Tibial nerve (tissue), 4 donors: Measurements from ENCODE around the gene FCF1. TPM values are rescaled to one million over a fixed set of nuclear protein-coding genes. Genes with fewer than 3 reads are reported as not detected.

Source experiments
- DNase-seq, 2 donors: peaks; one replicate each; pipeline ENCODE4 v3.0.0-alpha.2; 2019; ENCODE audit warnings: low spot score in 2 of 2
- H3K27ac ChIP-seq, 4 donors: fragments of 200-600 bp; sonication (generic) in 3 of 4; one replicate each; pipeline ENCODE4 v1.5.1; 2017 to 2019; ENCODE audit warnings: mild to moderate bottlenecking in 1 of 4
- H3K27me3 ChIP-seq, 2 donors: fragments of 200-600 bp; sonication (generic) in 1 of 2; one replicate each; pipeline versions ENCODE4 v1.5.1 to v1.6.0; 2017 to 2019
- H3K36me3 ChIP-seq, 3 donors: fragments of 200-600 bp; sonication (generic); one replicate each; pipeline ENCODE4 v1.5.1; 2018 to 2019
- H3K4me1 ChIP-seq, 4 donors: fragments of 200-600 bp; sonication (generic) in 3 of 4; one replicate each; pipeline ENCODE4 v1.5.1; 2017 to 2019
- H3K4me3 ChIP-seq, 4 donors: fragments of 200-600 bp; sonication (generic) in 3 of 4; one replicate each; pipeline ENCODE4 v1.5.1; 2017 to 2019; ENCODE audit warnings: mild to moderate bottlenecking in 1 of 4, moderate library complexity in 1 of 4
- H3K9me3 ChIP-seq, 4 donors: fragments of 200-600 bp; sonication (generic) in 3 of 4; one replicate each; pipeline ENCODE4 v1.5.1; 2017 to 2019
- EP300 ChIP-seq, 2 donors: sonication (generic); formaldehyde crosslinking; IDR thresholded peaks; one replicate each; pipeline ENCODE4 v1.6.1; 2017; ENCODE audit warnings: antibody characterized with exemption in 2 of 2, mild to moderate bottlenecking in 1 of 2
- POLR2A ChIP-seq, 2 donors: fragments of 450-650 bp; IDR thresholded peaks; one replicate each; pipeline ENCODE4 v1.6.1; 2017; ENCODE audit warnings: antibody characterized with exemption in 2 of 2, mild to moderate bottlenecking in 2 of 2, moderate library complexity in 2 of 2
- WGBS, 2 donors: methylation state at CpG; one replicate each; pipeline ENCODE4 v1.1.5; 2018; 5-methylcytosine and 5-hydroxymethylcytosine counted together
- total RNA-seq, 4 donors: library from RNA; depleted of rRNA; stranded (reverse); fragments of >200 nt; gene quantifications; one replicate each; pipeline ENCODE4 v1.1.0, GENCODE V29; 2016
- TF ChIP-seq, protein P1 (sequence below), 5 experiments: fragments of 200-600 bp in 3 of 5; fragments of 450-650 bp in 2 of 5; sonication (generic) in 3 of 5; IDR thresholded peaks; one replicate each; pipeline ENCODE4 v1.5.1; 2016 to 2019; ENCODE audit warnings: antibody characterized with exemption in 5 of 5, mild to moderate bottlenecking in 3 of 5, moderate library complexity in 2 of 5

The FCF1 gene
- total RNA-seq, 4 donors from 2014 or later, result 16.8 to 39.8 (median 32.6) TPM

DNA sequence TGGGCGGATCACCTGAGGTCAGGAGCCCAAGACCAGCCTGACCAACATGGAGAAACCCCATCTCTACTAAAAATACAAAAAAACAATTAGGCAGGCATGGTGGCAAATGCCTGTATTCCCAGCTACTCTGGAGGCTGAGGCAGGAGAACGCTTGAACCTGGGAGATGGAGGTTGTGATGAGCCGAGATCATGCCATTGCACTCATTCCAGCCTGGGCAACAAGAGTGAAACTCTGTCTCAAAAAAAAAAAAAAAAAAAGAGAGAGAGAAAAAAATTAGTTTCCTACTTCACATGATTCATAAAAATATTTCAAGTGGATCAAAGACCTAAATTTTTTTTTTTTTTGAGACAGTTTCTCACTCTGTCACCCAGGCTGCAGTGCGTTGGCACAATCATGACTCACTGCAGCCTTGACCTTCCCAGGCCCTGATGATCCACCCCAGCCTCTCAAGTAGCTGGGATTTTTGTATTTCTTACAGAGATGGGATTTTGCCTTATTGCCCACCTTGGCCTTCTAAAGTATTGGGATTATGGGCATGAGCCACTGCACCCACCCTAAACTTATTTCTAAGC, 24.9 kb downstream of the FCF1 start:
- Histone ChIP-seq H3K4me3 (no peak overlapping the region), H3K4me1 (no peaks in the 10 kb centered on the region), H3K9me3 (no peaks in the 10 kb centered on the region), H3K36me3 (peaks cover 0 to 71% (median 0%) of the 10 kb centered on the region in 3 donors), H3K27me3 (no peaks in the 10 kb centered on the region), H3K27ac (no peak overlapping the region)
- no peak for TF ChIP-seq EP300 (IDR thresholded peaks at IDR 0.05)
- TF ChIP-seq POLR2A (IDR thresholded peaks at IDR 0.05), result no peak
- TF ChIP-seq, protein P1, sequence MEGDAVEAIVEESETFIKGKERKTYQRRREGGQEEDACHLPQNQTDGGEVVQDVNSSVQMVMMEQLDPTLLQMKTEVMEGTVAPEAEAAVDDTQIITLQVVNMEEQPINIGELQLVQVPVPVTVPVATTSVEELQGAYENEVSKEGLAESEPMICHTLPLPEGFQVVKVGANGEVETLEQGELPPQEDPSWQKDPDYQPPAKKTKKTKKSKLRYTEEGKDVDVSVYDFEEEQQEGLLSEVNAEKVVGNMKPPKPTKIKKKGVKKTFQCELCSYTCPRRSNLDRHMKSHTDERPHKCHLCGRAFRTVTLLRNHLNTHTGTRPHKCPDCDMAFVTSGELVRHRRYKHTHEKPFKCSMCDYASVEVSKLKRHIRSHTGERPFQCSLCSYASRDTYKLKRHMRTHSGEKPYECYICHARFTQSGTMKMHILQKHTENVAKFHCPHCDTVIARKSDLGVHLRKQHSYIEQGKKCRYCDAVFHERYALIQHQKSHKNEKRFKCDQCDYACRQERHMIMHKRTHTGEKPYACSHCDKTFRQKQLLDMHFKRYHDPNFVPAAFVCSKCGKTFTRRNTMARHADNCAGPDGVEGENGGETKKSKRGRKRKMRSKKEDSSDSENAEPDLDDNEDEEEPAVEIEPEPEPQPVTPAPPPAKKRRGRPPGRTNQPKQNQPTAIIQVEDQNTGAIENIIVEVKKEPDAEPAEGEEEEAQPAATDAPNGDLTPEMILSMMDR (IDR thresholded peaks at IDR 0.05), result no peak
- WGBS, 2 donors, result 91 to 94% methylated on average over 4 of the region's 4 CpGs
- DNase-seq, result no peak

DNA sequence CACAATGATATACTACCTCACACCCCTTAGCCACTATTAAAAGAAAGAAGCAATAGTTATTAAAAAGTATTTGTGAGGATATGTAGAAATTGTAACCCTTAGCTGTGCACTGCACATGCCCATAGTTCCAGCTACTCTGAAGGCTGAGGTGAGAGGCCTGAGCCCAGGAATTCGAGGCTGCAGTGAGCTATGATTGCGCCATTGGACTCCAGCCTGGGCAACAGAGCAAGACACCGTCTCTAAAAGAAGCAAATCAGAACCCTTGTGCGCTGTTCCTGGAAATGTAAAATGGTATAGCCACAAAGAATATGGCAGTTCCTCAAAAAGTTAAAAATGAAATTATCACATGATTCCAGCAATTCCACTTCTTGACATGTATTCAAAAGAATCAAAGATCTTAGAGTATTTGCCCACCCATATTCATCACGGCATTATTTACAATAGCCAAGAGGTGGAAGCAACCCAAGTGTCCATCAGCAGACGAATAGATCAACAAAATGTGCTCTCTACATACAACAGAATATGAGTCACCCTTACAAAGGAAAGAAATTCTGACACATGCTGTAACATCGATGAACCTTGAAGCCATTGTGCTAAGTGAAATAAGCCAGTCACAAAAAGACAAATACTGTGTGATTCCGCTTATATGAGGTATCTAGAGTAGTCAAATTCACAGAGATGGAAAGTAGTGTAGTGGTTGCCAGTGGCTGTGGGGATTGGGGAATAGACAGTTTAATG, 26.5 kb downstream of the FCF1 start:
- H3K36me3 ChIP-seq, result peaks cover 0 to 55% (median 0%) of the 10 kb centered on the region in 3 donors
- no peaks in the 10 kb centered on the region for H3K27me3 ChIP-seq
- WGBS, 2 donors, result 94% methylated on average over 8 of the region's 8 CpGs
- no peak for TF ChIP-seq EP300 (IDR thresholded peaks at IDR 0.05)
- TF ChIP-seq, protein P1 (IDR thresholded peaks at IDR 0.05), result no peak
- no peak for TF ChIP-seq POLR2A (IDR thresholded peaks at IDR 0.05)
- H3K4me3 ChIP-seq, result no peak overlapping the region
- no peak for DNase-seq
- no peaks in the 10 kb centered on the region for H3K4me1 ChIP-seq
- H3K27ac ChIP-seq, result no peak overlapping the region
- no peaks in the 10 kb centered on the region for H3K9me3 ChIP-seq

- Histone ChIP-seq H3K27ac (no peak overlapping the region), H3K9me3 (peaks cover 0 to 6% (median 0%) of the 10 kb centered on the region in 4 donors), H3K36me3 (no peaks in the 10 kb centered on the region), H3K4me3 (no peak overlapping the region), H3K4me1 (no peaks in the 10 kb centered on the region), H3K27me3 (no peaks in the 10 kb centered on the region)
- TF ChIP-seq POLR2A (IDR thresholded peaks at IDR 0.05), result no peak
- no peak for TF ChIP-seq EP300 (IDR thresholded peaks at IDR 0.05)
- TF ChIP-seq, protein P1 (IDR thresholded peaks at IDR 0.05), result no peak
- 92 to 93% methylated on average over 2 of the region's 2 CpGs for WGBS, 2 donors
- no peak for DNase-seq
Observed at GRCh38 chr14:74747237-74747636, 34.3 kb downstream of the FCF1 start.

DNA sequence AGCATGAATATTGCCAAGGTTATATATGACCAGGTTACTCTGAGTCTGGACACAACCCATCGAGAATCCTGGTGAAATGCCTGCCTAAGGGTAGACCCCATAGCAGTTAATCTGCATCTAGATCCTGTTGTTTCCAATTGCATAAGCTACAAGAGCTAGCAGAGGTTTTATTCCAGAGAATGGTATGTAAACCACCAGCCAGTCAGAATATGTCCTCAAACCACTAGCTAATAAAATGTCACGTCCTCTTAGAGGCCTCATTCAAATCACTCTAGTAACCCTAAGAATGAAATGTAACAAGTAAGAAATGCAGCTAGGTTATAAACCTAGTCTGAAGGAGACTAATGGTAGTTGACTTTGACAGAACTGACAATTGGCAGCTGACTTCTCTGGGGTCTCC, 41.2 kb downstream of the FCF1 start:
- no peak overlapping the region for H3K4me3 ChIP-seq
- no peak overlapping the region for H3K27ac ChIP-seq
- H3K4me1 ChIP-seq, result no peaks in the 10 kb centered on the region
- peaks cover 0 to 18% (median 0%) of the 10 kb centered on the region in 4 donors for H3K9me3 ChIP-seq
- H3K36me3 ChIP-seq, result no peaks in the 10 kb centered on the region
- no peak for DNase-seq
- TF ChIP-seq POLR2A (IDR thresholded peaks at IDR 0.05), result no peak
- no peak for TF ChIP-seq EP300 (IDR thresholded peaks at IDR 0.05)
- TF ChIP-seq, protein P1 (IDR thresholded peaks at IDR 0.05), result no peak
- H3K27me3 ChIP-seq, result no peaks in the 10 kb centered on the region
- WGBS, 2 donors, result 86 to 90% methylated on average over 2 of the region's 2 CpGs

GRCh38 chr14:74754899-74755298, 42.0 kb downstream of the FCF1 start:
- 79 to 87% methylated on average over 7 of the region's 7 CpGs for WGBS, 2 donors
- H3K4me1 ChIP-seq, result no peaks in the 10 kb centered on the region
- TF ChIP-seq, protein P1 (IDR thresholded peaks at IDR 0.05), result no peak
- no peak for TF ChIP-seq POLR2A (IDR thresholded peaks at IDR 0.05)
- no peak for TF ChIP-seq EP300 (IDR thresholded peaks at IDR 0.05)

More at GRCh38 chr14:74754899-74755298, 42.0 kb downstream of the FCF1 start:
- Histone ChIP-seq H3K9me3 (peaks cover 0 to 18% (median 0%) of the 10 kb centered on the region in 4 donors), H3K27ac (no peak overlapping the region), H3K4me3 (no peak overlapping the region), H3K27me3 (no peaks in the 10 kb centered on the region), H3K36me3 (no peaks in the 10 kb centered on the region)
- no peak for DNase-seq
